Measurements from ENCODE around the gene DENND1B.

GRCh38 chr1:197696372-197696771 lies 78.9 kb downstream of the DENND1B start:
- TF ChIP-seq, protein P1, sequence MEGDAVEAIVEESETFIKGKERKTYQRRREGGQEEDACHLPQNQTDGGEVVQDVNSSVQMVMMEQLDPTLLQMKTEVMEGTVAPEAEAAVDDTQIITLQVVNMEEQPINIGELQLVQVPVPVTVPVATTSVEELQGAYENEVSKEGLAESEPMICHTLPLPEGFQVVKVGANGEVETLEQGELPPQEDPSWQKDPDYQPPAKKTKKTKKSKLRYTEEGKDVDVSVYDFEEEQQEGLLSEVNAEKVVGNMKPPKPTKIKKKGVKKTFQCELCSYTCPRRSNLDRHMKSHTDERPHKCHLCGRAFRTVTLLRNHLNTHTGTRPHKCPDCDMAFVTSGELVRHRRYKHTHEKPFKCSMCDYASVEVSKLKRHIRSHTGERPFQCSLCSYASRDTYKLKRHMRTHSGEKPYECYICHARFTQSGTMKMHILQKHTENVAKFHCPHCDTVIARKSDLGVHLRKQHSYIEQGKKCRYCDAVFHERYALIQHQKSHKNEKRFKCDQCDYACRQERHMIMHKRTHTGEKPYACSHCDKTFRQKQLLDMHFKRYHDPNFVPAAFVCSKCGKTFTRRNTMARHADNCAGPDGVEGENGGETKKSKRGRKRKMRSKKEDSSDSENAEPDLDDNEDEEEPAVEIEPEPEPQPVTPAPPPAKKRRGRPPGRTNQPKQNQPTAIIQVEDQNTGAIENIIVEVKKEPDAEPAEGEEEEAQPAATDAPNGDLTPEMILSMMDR (IDR thresholded peaks at IDR 0.05), result no peak
- no peak for TF ChIP-seq POLR2A (IDR thresholded peaks at IDR 0.05)
